ENCODE data around the gene WWOX. TPM values are rescaled to one million over a fixed set of nuclear protein-coding genes. Genes with fewer than 3 reads are reported as not detected.

WWOX gene
- polyA plus RNA-seq, 1 donor (not counting 4 experiments of a cell fraction or from before 2014, with no cell fraction given): 5.1 TPM

- FAIRE-seq (no peak), DNase-seq (ENCODE audit: low read depth, low spot score) (no peak)
- dilution Hi-C loops (cut with MboI; ENCODE audit: extremely low pct_ligation_motif_present, low sequenced_read_pairs): no loop called here
- H3K4me3 ChIP-seq (ENCODE audit: control insufficient read depth in 2 of 3, extremely low read depth in 1 of 3, insufficient read depth in 2 of 3, low read depth in 1 of 3, low read length in 3 of 3): no peak overlapping the region
- no peaks in the 10 kb centered on the region for H3K36me3 ChIP-seq (ENCODE audit: control insufficient read depth in 2 of 2, extremely low read depth in 1 of 2, insufficient read depth in 2 of 2, low read length in 2 of 2)
- no peak overlapping the region for H3K9ac ChIP-seq (ENCODE audit: control insufficient read depth, extremely low read depth, insufficient read depth, low read length)
- H3K4me2 ChIP-seq (ENCODE audit: control insufficient read depth, extremely low read depth, insufficient read depth, low read depth, low read length): no peak overlapping the region
- H3K9me1 ChIP-seq (ENCODE audit: control insufficient read depth, extremely low read depth, insufficient read depth, low read length): no peaks in the 10 kb centered on the region
- H3K4me1 ChIP-seq (ENCODE audit: control insufficient read depth, extremely low read depth, insufficient read depth, low read length): no peaks in the 10 kb centered on the region
- TF ChIP-seq EZH2 (IDR thresholded peaks at IDR 0.05; ENCODE audit: low read length): no peak
- peak in 1 of 3 experiments; percentile 5 for TF ChIP-seq CTCF (optimal IDR thresholded peaks at IDR 0.05 in 1 of 3, IDR thresholded peaks at IDR 0.05 in 1 of 3, conservative IDR thresholded peaks at IDR 0.05 in 1 of 3; ENCODE audit: extremely low read depth in 1 of 3, insufficient read depth in 2 of 3, low read length in 3 of 3)
- H3K9me3 ChIP-seq (ENCODE audit: control insufficient read depth, low read depth, low read length): peaks cover 4% of the 10 kb centered on the region
- H4K20me1 ChIP-seq (ENCODE audit: control insufficient read depth, extremely low read depth, insufficient read depth, low read length): no peaks in the 10 kb centered on the region
- H3K27ac ChIP-seq (ENCODE audit: control insufficient read depth, insufficient read depth, low read length): no peak overlapping the region
- H2AFZ ChIP-seq (ENCODE audit: control insufficient read depth, low read length): no peak overlapping the region
- H3K79me2 ChIP-seq (ENCODE audit: control insufficient read depth, insufficient read depth, low read length): no peaks in the 10 kb centered on the region
- no peaks in the 10 kb centered on the region for H3K27me3 ChIP-seq (ENCODE audit: control insufficient read depth, extremely low read depth, insufficient read depth, low read length)
These were observed 1113.8 kb downstream of the WWOX start for GRCh38 chr16:79213214-79213613.

- H4K20me1 ChIP-seq (ENCODE audit: control insufficient read depth, extremely low read depth, insufficient read depth, low read length): no peaks in the 10 kb centered on the region
- H3K9me1 ChIP-seq (ENCODE audit: control insufficient read depth, extremely low read depth, insufficient read depth, low read length): no peaks in the 10 kb centered on the region
- no peak overlapping the region for H3K4me3 ChIP-seq (ENCODE audit: control insufficient read depth in 2 of 3, extremely low read depth in 1 of 3, insufficient read depth in 2 of 3, low read depth in 1 of 3, low read length in 3 of 3)
- dilution Hi-C loops (cut with MboI; ENCODE audit: extremely low pct_ligation_motif_present, low sequenced_read_pairs): no loop called here
- DNase-seq (ENCODE audit: low read depth, low spot score): no peak
- no peak for FAIRE-seq
- H3K4me1 ChIP-seq (ENCODE audit: control insufficient read depth, extremely low read depth, insufficient read depth, low read length): no peaks in the 10 kb centered on the region
- no peak overlapping the region for H3K4me2 ChIP-seq (ENCODE audit: control insufficient read depth, extremely low read depth, insufficient read depth, low read depth, low read length)
- H3K36me3 ChIP-seq (ENCODE audit: control insufficient read depth in 2 of 2, extremely low read depth in 1 of 2, insufficient read depth in 2 of 2, low read length in 2 of 2): no peaks in the 10 kb centered on the region
- H3K27me3 ChIP-seq (ENCODE audit: control insufficient read depth, extremely low read depth, insufficient read depth, low read length): no peaks in the 10 kb centered on the region
- no peak overlapping the region for H3K9ac ChIP-seq (ENCODE audit: control insufficient read depth, extremely low read depth, insufficient read depth, low read length)
- no peaks in the 10 kb centered on the region for H3K79me2 ChIP-seq (ENCODE audit: control insufficient read depth, insufficient read depth, low read length)
- peaks cover 4% of the 10 kb centered on the region for H3K9me3 ChIP-seq (ENCODE audit: control insufficient read depth, low read depth, low read length)
- TF ChIP-seq EZH2 (IDR thresholded peaks at IDR 0.05; ENCODE audit: low read length) (no peak), CTCF (optimal IDR thresholded peaks at IDR 0.05 in 1 of 3, IDR thresholded peaks at IDR 0.05 in 1 of 3, conservative IDR thresholded peaks at IDR 0.05 in 1 of 3; ENCODE audit: extremely low read depth in 1 of 3, insufficient read depth in 2 of 3, low read length in 3 of 3) (no peak)
- H2AFZ ChIP-seq (ENCODE audit: control insufficient read depth, low read length): no peak overlapping the region
- no peak overlapping the region for H3K27ac ChIP-seq (ENCODE audit: control insufficient read depth, insufficient read depth, low read length)
These were observed 1115.8 kb downstream of the WWOX start for GRCh38 chr16:79215289-79215688.

Measured in keratinocyte (primary cell).